Right hindlimb (tissue), 1 donor: ENCODE results near the gene PHF13.

Experiments
- DNase-seq: peaks from one replicate; pipeline ENCODE4 v3.0.0-alpha.2; 2018

Gene PHF13

DNA sequence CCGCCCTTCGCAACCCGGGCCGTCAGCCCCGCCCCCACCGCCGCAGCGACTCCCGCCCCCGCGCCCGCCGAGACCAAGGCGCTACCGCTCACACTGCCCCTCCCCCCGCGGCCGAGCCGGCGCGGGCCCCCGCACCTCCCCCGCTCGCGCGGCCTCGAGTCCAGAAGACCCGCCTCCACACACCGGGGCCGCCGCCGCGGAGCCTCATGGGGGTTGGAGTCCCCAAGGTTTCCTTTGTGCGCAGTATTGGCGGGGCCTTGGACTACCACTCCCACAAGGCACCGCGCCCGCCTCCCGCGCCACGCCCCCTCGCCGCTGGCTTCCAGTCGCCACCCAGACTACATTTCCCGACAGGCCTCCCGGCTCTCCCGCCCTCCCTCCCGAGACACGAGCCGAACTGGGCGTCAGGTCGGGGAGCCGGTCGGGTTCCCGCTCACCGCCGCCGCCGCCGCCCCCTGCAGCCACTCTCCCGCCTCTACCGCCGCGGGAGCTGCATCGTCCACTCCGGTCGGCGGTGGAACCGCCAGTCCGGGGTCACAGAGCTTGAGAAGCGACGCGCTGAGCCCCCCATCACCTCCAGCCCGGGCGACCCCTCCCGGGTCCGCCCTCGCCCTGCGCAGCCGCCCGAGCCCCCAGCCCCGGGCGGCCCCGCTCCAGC, at the start of gene PHF13:
Gene PHF13, plus strand, starts transcription at position 371 of the 658 bp plus-strand sequence. CDS start 336 bp downstream, outside the sequence.
- DNase-seq = peak; percentile 100

DNA sequence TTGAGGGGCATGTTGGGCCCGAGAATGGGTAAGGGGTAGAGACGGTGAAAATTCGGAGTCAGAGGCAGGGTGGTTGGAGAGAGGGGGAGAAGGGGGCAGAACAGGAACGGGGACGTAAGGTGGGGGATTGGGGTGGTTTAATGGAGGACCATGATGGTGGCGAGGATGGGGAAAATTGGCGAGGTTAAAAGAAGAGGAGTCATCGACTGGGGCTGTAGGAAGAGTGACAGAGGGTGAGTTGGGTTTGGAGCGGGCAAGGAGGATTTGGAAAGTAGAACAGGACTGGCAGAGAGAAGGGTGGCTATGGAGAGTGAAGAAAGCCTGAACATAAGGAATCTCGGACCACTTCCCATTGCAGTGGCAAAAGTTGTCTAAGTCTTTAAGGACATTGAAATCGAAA, 44.5 kb upstream of the PHF13 start:
- no peak for DNase-seq

DNA sequence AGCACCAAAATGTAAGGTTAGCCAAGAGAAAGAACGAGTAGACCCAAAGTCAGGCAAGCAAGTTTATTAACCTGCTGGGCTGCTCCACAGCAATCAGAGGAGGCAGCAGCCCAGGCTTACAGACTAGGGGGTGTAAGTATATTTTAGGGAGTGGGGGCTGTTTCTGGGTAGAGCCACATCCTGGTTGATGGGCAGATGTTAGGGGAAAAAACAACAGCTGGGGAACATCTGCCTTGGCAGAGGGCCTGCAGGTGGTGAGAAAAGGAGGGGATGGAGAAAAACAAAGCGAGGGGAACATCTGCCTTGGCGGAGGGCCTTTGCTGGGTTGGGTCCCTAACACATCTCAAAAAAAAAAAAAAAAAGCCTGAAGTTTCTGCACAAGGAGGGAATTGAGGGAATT, 43.4 kb upstream of the PHF13 start:
- DNase-seq = no peak

DNA sequence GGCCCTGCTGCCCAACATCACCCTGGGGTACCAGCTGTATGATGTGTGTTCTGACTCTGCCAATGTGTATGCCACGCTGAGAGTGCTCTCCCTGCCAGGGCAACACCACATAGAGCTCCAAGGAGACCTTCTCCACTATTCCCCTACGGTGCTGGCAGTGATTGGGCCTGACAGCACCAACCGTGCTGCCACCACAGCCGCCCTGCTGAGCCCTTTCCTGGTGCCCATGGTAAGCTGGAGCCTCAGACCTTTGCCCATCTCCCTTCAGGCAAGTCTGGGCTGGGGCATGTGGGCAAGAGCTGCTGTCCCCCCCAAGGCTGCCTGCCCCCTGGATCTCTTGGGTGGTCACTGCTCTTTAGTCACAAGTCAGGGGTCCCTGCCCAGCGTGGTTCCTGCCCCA, 42.5 kb upstream of the PHF13 start:
- DNase-seq = no peak

DNA sequence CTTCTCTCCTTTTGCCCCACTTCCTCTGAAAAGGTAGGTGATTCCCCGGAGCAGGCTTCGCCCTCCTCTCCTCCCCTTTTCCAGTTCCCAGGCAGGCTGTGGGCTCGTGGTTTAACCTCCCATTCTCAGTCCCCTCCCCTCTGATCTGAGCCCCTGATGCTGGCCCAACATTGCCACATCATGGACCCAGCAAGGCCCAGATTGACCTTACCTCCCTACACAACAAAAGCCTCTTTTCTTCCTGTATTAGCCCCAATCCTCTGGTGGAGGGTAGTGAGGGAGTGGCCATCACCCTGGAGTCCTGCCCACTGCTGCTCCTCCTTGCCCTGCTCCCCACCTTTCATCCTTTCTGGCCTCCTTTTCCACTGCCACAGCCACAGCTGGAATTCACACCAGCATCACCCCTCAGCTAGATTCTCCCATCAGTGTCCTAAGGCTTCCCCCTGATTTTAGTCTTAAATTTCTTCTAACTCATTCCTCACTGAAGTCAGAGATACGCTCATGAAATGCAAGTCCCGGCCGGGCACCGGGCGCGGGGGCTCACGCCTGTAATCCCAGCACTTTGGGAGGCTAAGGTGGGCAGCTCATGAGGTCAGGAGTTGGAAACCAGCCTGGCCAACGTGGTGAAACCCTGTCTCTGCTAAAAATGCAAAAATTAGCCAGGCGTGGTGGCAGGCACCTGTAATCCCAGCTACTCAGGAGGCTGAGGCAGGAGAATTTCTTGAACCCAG, 40.7 kb upstream of the PHF13 start:
- no peak for DNase-seq

DNA sequence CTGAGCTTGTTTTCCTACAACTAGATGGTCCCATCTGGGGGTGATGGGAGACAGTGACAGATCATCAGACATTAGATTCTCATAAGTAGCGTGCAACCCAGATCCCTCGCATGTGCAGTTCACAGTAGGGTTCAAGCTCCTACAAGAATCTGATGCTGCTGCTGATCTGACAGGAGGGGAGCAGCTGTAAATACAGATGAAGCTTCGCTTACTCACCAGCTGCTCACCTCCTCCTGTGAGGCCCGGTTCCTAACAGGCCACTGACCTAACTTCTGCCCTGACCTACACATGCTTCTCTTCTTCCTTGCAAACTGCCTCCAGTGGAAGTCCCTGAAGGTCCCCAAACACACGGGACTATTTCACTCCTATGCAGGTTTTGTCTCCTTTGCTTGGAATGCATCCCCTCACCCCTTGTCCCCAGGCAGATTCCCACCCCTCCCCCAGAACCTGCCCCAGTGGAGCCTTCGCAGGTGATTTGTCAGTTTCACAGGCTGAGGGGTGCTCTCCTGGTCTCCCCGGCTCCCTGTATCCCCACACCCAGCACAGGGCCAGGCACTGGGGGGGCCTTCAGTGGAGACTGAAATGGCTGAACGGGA, 39.4 kb upstream of the PHF13 start:
- no peak for DNase-seq

DNA sequence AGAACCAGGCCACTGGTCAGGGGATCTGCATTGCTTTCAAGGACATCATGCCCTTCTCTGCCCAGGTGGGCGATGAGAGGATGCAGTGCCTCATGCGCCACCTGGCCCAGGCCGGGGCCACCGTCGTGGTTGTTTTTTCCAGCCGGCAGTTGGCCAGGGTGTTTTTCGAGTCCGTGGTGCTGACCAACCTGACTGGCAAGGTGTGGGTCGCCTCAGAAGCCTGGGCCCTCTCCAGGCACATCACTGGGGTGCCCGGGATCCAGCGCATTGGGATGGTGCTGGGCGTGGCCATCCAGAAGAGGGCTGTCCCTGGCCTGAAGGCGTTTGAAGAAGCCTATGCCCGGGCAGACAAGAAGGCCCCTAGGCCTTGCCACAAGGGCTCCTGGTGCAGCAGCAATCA, 38.7 kb upstream of the PHF13 start:
- DNase-seq = no peak

DNA sequence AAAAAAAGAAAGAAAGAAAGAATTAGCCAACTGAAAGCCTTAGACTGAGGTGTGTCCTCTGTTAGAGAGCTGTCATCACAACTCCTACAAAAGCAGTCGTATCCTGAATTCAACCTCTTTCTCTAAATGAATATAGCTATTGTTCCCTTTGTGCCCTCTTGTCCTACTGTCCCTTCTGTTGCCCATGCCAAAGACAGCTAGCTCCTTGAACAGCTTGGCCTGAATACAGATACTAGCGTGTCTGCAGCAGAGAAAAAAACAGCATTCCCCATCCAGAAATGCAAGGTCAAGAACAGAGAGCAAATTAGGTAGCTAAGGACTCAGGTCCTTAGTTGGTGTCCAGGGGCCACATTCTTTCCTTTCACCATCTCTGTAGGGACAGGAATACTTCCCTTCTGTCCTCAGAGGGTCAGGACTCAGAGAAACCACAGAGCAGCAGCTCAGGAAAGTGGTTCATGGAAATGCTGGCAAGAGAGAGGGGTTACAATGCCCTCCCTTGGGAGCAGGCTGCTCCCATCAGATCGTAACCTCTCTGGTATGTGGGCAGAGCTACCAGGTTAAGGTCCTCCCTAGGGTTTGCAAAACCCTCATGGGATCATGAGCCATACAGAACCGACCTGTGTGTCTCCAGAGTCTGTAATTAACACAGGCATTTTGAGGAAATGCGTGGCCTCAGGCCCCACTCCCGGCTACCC, 35.6 kb upstream of the PHF13 start:
- DNase-seq = no peak

DNA sequence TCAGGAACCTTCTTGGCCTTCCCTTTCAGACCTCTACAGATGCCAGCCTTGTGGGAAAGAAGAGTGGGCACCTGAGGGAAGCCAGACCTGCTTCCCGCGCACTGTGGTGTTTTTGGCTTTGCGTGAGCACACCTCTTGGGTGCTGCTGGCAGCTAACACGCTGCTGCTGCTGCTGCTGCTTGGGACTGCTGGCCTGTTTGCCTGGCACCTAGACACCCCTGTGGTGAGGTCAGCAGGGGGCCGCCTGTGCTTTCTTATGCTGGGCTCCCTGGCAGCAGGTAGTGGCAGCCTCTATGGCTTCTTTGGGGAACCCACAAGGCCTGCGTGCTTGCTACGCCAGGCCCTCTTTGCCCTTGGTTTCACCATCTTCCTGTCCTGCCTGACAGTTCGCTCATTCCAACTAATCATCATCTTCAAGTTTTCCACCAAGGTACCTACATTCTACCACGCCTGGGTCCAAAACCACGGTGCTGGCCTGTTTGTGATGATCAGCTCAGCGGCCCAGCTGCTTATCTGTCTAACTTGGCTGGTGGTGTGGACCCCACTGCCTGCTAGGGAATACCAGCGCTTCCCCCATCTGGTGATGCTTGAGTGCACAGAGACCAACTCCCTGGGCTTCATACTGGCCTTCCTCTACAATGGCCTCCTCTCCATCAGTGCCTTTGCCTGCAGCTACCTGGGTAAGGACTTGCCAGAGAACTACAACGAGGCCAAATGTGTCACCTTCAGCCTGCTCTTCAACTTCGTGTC, 34.7 kb upstream of the PHF13 start:
- DNase-seq = no peak

DNA sequence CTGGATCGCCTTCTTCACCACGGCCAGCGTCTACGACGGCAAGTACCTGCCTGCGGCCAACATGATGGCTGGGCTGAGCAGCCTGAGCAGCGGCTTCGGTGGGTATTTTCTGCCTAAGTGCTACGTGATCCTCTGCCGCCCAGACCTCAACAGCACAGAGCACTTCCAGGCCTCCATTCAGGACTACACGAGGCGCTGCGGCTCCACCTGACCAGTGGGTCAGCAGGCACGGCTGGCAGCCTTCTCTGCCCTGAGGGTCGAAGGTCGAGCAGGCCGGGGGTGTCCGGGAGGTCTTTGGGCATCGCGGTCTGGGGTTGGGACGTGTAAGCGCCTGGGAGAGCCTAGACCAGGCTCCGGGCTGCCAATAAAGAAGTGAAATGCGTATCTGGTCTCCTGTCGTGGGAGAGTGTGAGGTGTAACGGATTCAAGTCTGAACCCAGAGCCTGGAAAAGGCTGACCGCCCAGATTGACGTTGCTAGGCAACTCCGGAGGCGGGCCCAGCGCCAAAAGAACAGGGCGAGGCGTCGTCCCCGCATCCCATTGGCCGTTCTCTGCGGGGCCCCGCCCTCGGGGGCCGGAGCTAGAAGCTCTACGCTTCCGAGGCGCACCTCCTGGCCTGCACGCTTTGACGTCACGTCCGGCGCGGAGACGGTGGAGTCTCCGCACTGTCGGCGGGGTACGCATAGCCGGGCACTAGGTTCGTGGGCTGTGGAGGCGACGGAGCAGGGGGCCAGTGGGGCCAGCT, 34.0 kb upstream of the PHF13 start, which contains the start of gene ZBTB48:
Gene ZBTB48, plus strand, starts transcription at position 621 of the 745 bp plus-strand sequence. CDS start 616 bp downstream, outside the sequence.
- DNase-seq = peak; percentile 100

DNA sequence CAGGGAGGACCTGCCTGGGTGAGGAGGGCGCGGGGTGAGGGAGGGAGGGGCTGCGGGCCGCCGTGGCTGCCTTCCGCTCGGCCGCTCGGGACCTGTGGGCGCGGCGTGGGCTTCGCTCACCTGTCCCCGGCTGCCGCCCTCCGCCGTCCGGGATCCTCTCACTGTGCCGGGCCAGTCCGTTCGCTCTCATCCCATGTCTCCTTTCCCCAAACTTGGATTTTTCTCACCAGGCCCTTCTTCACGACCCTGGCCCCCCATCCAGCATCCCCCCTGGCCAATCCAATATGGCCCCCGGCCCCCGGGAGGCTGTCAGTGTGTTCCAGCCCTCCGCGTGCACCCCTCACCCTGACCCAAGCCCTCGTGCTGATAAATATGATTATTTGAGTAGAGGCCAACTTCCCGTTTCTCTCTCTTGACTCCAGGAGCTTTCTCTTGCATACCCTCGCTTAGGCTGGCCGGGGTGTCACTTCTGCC, 33.4 kb upstream of the PHF13 start:
- no peak for DNase-seq

DNA sequence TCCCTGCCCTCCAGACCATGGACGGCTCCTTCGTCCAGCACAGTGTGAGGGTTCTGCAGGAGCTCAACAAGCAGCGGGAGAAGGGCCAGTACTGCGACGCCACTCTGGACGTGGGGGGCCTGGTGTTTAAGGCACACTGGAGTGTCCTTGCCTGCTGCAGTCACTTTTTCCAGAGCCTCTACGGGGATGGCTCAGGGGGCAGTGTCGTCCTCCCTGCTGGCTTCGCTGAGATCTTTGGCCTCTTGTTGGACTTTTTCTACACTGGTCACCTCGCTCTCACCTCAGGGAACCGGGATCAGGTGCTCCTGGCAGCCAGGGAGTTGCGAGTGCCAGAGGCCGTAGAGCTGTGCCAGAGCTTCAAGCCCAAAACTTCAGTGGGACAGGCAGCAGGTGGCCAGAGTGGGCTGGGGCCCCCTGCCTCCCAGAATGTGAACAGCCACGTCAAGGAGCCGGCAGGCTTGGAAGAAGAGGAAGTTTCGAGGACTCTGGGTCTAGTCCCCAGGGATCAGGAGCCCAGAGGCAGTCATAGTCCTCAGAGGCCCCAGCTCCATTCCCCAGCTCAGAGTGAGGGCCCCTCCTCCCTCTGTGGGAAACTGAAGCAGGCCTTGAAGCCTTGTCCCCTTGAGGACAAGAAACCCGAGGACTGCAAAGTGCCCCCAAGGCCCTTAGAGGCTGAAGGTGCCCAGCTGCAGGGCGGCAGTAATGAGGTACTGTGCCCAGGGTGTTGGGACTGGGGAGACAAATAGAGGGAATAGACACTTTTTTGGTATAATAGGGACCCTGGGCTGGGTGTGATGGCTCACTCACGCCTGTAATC, 32.7 kb upstream of the PHF13 start:
- no peak for DNase-seq

DNA sequence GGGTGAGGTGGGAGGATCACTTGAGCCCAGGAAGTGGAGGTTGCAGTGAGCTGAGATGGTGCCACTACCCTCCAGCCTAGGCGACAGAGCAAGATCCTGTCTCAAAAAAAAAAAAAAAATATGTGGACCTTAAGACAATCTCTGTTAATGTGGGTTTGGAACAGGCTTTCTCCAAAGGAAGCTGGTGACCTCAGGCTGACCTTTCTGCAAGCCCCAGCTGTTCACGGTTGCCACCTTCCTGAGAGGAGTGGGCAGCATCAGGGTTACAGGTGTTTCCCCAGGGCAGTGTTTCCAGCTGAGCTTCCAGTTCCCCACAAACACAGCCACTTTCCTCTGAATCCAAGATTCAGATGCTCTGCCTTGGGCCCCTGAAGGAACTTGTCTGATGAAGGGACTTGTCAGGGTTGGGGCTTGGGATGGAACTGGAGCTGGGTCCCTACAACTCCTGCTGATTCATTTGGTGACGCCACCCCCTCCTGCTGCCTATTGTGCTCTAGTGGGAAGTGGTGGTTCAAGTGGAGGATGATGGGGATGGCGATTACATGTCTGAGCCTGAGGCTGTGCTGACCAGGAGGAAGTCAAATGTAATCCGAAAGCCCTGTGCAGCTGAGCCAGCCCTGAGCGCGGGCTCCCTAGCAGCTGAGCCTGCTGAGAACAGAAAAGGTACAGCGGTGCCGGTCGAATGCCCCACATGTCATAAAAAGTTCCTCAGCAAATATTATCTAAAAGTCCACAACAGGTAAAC, 31.8 kb upstream of the PHF13 start:
- no peak for DNase-seq

DNA sequence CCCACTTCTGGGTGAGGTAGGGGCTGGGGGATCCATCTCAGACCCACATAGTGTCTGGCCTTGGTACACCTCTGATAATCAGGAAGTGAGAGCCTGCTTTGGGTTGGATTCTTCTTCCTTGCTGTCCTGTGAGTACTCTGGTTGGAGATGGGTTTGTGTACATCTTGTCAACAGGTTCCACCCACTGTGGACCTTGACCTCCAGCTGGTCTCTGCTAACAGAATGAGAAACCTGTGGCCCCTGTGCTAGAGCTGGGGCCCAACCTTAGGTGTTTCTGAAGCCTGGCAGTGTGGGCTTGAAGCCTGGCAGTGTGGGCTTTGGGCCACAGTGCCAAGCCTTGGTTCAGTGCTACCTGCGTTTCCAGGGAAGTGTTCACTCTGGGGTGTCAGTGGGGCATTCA, 31.2 kb upstream of the PHF13 start:
- no peak for DNase-seq

DNA sequence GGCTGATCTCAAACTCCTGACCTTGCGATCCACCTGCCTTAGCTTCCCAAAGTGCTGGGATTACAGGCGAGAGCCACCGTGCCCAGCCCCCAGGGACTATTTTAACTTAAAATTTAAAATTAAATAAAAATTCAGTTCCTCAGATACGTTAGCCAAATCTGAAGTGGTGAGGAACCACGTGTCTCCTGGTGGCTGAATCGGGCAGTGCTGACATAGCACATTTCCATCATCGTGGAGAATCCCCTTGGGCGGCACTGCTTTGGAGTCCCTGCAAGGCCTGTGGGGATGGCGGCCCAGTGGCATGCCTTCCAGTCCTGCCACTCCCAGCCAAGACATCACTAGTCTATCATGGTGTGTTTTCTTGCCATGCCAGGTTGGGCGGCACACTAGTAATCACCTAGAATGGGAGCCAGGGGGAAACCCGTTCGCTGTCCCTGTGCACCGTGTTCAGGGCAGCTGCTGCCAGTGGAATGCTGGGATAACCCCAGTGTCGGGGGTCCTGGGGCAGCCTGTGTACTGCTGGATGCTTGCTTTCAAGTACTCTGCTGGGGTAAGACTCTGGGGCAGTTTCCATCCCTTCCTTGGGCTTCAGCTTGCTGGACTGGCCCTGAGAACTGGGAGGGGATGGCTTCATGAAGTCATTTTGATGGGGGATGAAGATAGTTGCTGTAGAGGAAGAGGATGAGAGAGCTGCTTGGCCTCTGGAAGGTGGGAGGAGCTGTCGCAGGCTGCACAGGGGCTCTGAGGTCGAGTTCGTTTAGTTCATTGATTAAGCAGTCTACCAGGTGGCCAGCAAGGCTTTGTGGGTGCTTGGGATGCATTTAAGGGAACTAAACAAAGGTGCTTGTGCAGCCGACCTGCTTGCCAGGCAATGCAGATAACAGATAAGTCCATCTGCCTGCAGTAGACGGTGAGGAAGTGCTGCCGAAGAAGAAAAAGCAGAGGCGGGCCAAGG, 29.1 kb upstream of the PHF13 start:
- no peak for DNase-seq

DNA sequence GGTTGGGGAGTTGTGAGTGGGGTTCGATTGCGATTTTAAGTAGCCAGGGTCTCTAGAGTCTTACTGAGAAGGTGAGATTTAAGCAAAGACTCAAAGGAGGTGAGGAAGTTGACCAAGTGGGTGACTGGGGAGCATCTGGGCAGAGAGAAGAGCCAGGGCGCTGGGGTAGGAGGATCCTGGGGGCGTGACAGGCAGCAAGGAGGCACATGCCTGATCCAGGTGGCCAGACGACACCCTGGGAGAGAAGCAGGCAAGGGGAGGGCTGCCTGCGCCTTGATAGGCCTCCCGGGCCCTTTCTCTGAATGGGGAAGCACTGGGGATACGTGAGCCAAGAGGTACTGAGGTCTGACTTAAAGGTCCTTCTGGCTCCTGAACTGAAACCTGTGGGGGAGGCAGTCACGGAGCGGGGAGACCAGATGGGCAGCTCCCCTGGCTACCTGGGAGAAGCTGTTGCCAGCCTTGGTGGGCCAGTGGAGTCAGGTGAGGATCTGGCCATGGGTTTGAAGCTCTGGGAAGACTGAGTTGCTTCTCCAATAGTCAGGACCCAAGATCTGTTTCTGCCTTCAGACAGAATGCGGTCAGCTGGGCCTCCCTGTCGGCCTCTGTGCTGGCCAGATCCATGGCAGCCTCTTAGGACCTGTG, 28.3 kb upstream of the PHF13 start:
- no peak for DNase-seq

DNA sequence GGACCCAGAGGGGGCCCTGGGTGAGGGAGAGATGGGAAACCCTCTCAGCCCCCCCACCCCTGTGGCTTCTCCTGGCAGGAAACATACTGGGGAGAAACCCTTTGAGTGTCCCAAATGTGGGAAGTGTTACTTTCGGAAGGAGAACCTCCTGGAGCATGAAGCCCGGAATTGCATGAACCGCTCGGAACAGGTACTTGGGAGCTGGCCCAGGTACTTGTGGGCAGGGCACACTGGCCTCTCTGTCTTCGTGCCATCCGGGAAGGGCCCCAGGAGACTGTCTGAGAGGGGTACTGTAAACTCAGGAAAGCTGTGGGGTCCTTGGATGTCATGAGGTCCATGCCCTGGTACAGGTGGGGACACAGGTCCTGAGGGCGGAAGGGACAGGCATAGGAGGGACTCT, 27.7 kb upstream of the PHF13 start:
- no peak for DNase-seq

DNA sequence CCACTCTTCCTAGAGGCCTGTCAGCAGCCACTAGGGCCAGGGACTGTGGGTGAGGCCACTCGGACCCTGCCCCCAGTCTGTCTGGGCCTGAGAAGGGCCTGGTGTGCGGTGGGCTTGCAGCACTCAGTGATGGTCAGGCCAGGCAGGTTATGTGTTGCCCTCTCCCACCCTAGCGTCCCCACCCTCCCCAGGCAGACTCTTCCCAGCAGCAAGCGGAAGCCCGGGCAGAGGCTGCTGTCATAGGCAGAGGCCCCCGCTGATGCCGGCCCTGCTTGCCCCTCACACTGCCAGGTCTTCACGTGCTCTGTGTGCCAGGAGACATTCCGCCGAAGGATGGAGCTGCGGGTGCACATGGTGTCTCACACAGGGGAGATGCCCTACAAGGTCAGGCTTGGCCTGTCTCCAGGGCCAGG, 27.1 kb upstream of the PHF13 start:
- no peak for DNase-seq
